VCaP (cell line): ENCODE data around the gene HERPUD2.

Source experiments
- H3K27ac ChIP-seq: fragments of 450-650 bp; 2 replicates; pipeline ENCODE4 v1.5.1; 2017
- CTCF ChIP-seq: fragments of 450-650 bp; conservative IDR thresholded peaks from 2 replicates; pipeline ENCODE4 v1.5.1; 2017; ENCODE audit warnings: mild to moderate bottlenecking, moderate library complexity

HERPUD2 gene, protein sequence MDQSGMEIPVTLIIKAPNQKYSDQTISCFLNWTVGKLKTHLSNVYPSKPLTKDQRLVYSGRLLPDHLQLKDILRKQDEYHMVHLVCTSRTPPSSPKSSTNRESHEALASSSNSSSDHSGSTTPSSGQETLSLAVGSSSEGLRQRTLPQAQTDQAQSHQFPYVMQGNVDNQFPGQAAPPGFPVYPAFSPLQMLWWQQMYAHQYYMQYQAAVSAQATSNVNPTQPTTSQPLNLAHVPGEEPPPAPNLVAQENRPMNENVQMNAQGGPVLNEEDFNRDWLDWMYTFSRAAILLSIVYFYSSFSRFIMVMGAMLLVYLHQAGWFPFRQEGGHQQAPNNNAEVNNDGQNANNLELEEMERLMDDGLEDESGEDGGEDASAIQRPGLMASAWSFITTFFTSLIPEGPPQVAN

DNA sequence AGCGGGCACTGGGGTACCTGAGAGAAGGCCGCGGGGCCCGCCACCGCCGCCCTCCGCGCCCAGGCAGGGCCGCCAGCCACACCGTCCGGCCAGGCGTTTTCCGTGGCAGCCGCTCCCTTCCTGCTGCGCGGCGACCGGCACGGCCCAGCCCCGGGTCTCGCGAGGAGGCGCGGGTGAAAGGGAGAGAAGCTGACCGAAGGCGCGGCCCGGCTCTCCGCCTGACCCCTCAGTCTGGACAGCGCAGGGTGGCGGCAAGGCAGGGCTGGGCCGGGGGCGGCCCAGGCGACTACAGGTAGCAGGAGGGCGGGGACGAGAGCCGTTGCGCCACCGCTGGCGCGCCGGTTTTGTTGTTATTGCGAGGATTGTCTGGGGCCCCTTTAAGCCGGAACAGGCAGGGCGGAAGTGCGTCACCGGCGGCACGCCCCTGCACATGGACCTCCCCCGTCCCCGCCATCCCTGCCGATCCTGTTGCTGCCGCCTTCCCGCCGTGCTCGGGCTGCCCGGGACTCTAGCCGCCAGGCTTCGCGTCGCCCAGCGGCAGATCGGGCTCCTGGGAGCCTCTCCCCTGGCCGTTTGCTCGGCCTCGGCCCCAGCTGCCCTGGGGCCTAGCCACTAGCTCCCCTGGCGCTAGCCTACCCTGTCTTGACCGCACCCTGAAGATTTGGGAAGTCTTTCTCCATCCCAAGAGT is at the start of gene HERPUD2:
Gene HERPUD2 (minus strand): TSS at position 352 of the 689 bp plus-strand sequence. CDS start 805 bp downstream, outside the sequence.
- TF ChIP-seq CTCF = no peak
- peak within 1 kb of the TSS; percentile 89 for H3K27ac ChIP-seq

DNA sequence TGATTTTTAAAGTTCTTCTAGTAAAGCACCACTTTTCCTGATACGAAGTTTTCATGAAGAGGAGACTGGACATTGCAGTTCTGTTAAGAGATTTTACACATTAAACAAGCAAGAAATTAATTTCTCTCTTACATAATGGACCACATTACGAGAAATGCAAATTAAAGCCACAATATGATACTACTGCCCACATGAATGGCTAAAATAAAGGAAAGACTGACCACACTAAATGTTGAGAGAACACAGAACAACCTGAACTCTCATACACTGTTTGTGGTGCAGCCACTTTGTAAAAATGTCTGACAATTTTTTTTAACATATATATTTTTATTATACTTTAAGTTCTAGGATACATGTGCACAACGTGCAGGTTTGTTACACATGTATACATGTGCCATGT is 44.0 kb upstream of the HERPUD2 start:
- TF ChIP-seq CTCF = no peak
- H3K27ac ChIP-seq = no peak overlapping the region

DNA sequence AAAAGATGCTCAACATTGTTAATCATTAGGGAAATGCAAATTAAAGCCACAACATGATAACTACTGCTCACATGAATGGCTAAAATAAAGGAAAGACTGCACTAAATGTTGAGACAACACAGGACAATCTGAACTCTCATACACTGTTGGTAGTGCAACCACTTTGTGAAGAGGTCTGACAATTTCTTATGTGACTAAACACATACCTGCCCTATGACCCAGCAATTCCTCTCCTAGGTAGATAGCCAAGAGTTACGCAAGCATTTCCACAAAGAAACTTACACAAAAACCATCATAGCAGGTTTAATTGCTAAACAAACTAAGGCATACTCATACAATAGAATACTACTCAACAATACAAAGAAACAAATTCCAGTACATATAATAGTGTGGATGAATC is 41.8 kb upstream of the HERPUD2 start:
- TF ChIP-seq CTCF = no peak
- no peak overlapping the region for H3K27ac ChIP-seq

DNA sequence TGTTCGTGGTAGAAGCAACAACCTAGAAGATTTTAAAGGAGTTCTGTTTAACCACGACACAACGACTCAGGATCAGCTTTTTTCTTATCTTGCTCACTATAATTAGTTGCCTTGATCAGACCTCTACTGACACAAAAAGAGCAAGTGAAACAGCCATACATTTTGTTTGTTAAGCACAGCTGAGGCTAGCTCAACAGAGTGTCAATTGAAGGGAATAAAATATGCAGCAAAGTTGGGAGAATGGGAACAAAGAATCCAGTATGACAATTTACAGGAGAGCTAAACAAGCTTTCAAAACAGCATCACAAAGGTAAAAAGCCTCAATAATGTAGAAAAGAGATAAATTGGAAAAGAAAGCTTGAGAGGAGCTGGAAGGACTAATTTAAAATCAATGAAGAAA is 40.5 kb upstream of the HERPUD2 start:
- TF ChIP-seq CTCF = no peak
- no peak overlapping the region for H3K27ac ChIP-seq

DNA sequence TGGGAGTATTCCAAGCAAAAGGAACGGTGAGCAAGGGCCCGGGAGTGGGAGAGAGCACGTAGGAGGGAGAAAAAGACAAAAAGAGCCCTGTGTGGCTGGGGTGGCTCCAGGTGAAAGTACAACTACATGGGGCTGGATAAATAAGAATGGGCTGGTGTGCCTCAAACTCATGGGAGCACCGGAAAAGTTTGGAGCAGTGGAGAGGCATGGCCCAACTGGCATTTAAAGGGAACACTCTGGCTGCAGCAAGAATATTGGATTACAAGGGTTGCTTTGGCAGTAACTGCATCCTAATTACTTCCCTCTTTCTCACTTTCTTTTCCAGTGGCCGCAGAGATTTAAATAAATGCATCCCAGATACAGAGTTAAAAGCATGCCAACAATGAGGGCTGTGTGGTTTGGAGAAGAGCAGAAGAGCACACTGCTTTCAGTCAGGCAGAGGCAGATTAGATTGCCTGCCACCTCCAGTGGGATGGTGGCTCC is 39.1 kb upstream of the HERPUD2 start:
- no peak for TF ChIP-seq CTCF
- H3K27ac ChIP-seq = no peak overlapping the region

- TF ChIP-seq CTCF = no peak
Observed at GRCh38 chr7:35731349-35731748, 36.4 kb upstream of the HERPUD2 start.

GRCh38 chr7:35729061-35729783 is 34.3 kb upstream of the HERPUD2 start:
- no peak overlapping the region for H3K27ac ChIP-seq
- TF ChIP-seq CTCF = no peak

More at GRCh38 chr7:35731349-35731748, 36.4 kb upstream of the HERPUD2 start:
- H3K27ac ChIP-seq = no peak overlapping the region
